ENCODE data around the gene TBKBP1.

TBKBP1 gene

DNA sequence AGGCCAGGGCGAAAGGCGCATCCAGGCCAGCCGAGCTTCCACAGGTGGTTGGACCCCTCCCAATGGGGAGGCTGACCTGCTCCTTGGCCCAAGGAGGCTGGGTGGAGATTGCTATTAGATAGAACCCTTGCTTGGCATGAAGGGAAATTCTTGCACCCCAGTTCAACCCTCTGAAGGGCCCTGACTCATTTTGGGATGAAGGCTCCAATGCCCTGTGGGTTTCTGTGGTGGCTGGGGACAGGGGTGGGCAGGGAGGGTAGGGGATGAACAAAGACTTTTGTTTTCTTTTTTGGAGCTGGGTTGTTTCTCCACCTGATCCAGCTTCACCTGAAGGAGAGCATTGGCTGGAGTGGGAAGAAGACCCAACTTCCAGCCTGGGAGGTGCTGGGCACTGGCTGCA is 22.4 kb downstream of the TBKBP1 start:
- no peak for DNase-seq

DNA sequence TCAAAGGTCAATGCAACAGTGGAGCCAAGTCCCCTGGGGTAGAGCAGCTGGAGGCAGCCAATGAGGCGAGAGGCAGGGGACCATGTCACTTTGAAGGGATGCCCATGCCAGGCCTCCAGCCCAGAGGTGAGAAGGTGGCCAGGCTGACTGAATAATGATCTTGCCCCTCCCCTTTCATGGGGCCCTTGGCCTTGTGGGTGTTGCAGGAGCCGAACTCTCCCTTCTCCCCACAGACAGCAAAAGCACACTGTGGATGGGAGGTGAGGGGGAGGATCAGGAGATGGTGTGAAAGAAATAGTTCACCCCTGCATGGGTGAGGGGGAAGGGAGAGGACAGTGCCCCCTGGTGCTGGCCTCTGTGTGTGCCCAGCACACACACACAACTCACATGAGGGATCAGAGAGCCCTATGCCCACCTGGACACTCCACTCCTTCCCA is 23.3 kb downstream of the TBKBP1 start:
- no peak for DNase-seq

DNA sequence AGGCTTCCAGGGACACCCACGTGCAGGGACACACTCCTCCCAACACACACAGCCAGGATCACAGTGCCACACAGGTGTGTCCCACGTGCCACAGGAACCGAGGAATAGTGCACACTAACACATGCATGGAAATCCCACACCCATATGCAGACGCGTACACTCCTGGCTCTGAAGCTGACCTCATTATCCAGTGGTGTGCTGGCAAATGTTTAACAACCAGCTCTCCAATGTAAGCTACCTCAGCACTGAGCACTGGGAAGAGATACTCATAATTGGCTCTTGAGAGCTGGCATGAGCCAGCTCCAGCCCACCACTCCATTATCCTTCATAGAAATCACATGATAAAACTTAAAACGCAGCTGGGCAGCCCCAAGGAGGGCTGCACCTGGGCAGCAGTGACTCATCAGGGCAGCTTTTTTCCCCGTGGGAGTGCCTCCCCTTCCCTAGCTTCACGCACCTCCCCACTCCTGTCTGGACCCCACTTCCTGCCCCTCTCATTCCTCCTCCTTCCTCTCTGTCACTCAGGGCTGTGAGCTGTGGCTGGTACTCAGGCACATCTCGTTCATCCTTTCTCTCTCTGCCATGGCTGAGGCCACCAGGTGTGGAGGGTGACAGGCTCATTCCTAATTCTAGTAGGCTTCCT is 24.1 kb downstream of the TBKBP1 start:
- DNase-seq = no peak

DNA sequence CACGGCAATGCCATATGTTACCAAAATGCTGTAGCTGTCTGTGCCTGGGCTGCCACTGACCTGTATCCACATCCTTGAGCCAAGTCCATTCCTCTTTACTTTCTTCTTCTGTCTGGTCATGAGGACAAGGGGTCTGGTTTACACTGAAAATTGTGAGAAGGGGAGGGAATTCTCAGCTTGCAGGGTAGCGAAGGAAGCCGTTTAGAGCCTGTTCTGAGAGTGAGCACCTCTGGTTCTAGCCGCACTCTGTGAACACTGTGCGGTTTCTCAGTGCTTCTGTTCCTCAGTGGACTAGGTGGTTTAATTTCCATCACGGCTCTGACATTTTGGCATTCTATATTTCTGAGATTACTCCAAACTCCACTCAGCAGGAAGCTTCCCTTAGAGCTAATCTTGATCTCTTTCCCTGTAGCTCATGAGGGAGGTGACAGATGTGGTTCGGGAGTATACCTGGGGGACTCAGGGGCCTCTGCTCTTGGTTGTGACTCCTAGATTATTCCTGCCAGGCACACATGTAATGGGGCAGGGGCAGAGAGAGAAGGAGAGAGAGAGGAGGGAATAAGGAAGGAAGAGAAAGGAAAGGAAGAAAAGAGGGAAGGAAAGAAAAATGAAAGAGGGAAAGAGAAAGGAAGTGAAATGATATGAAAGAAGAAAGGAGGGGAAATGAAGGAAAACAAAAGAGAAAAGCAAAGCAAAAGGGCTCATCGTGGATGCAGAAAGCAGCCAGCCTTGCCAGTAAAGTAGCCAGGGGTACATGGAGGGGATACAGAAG is 24.9 kb downstream of the TBKBP1 start:
- DNase-seq = no peak

DNA sequence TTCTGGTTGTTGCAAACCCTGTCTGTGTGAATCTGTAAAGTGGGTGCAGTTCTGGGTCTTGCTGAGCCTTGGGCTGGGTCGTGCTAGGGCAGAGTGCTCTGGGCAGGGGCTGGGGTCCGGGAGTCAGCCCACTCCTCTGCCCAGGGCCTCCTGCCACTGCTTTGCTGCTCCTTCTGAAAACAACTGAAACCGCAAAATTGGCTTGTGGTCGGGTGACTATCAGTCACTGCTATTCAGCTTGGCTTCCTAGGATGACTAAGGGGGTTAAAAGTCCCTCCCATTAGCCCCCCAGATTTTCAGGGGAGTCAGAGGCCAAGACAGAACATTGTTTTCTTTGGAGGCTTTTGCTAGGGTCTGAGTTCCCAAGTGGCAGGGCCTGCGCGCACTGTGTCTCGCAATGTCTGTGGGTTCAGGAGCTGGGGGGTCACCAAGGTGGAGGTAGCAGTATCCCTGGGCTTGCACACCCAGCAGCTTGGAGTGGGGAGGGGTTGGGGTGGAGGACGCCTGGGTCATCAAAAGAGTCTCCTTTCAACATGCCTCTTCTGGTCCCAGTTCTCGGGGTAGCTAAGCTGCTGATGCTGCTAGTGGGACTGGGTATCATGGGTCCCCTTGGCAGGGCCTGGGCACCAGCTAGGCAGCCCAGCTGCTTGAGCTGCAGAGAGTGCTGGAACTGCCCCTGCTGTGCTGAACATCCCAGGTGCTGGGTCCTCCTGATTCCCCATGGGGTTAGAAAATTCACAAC is 25.6 kb downstream of the TBKBP1 start:
- DNase-seq = no peak

DNA sequence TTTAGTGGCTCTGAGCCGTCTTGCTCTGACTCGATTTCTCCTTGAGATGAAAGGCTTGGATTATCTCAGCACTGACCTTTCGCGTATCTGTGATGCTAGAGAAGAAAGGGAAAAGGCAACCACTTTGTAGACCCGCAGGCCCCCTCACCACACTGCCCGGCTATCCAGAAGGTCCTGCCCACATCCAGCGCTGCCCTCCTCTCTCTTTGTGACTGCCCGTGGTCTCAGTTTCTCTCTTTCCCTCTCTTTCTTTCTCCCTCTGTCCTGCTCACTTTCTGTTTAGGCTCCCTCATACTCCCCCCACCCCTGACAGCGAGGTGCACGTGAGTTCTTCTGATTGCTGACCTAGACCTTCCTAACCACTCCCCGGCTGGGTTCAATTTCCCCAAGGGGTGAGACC is 26.2 kb downstream of the TBKBP1 start:
- DNase-seq = no peak

DNA sequence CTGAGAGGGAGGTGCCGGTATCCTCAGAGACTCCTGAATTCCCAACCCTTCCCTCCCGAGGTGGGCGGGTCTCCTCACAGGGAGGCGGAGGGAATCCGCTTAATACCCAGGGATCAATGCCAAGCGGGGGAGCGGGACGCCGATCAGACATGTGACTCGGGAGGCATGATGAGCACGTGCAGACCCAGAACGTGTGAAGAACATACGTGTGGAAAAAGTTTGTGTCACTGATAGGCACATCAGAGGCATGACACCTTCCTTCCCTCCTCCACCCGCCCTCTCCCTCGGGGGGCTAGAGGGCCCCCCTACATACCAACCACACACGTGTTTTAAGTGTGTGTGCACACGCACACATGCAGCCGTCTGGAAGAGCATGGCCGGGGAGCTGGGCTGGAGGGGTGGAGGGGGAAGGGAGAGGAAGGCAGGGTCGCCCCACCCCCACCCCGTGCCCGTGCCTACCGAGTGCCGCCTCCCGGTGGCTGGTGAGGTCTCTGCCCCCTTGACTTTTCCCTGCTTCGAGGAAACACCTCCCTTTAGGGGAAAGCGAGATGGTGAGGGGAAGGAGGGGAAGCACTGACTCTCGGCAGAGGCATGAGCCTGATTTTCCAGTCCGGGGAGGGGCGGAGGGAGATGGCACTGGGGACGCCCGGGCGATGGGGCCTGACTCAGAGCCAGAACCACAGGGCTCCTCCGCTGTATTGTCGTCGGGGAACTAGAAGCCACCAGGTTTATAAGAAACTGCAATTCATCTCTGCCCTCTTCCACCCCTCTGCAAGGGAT is 27.0 kb downstream of the TBKBP1 start:
- no peak for DNase-seq

DNA sequence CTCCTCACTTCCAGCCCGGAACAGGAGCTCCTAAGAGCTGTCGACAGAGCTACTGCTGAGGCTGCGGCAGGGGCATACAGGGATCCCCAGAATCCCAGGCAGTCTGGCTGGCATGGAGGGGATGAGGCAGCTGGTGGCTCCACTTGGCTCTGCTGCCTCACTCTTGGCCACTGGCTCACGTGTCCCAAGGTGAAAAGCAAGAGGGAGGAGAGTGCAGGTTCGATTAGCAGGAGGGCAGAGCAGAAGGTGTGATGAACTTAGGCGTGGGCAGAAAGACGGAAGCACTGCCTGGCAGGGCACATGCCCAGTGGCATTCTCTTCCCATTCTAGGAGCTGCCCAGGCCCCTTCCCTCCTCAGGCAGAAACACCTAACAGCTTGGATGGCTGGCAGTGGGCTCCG is 27.8 kb downstream of the TBKBP1 start:
- no peak for DNase-seq

DNA sequence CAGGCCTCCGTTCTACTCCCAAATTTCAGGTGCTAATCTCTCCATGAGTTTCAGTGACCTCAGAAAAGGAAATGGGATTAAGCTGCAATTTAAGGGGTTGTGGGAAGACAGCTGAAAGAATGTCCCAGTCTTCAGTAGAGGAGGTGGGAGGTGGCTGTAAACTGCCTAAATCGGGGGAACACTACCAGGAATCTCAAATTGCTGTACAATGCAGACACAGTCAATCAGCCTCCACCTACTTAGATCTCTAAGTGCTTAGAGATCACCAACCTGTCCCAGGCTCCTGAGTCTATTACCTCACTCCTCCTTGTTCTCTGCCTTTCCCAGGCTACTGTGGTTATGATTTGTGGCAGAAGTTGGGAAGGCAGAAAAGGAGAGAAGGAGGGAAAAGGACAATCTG is 30.7 kb downstream of the TBKBP1 start:
- no peak for DNase-seq

DNA sequence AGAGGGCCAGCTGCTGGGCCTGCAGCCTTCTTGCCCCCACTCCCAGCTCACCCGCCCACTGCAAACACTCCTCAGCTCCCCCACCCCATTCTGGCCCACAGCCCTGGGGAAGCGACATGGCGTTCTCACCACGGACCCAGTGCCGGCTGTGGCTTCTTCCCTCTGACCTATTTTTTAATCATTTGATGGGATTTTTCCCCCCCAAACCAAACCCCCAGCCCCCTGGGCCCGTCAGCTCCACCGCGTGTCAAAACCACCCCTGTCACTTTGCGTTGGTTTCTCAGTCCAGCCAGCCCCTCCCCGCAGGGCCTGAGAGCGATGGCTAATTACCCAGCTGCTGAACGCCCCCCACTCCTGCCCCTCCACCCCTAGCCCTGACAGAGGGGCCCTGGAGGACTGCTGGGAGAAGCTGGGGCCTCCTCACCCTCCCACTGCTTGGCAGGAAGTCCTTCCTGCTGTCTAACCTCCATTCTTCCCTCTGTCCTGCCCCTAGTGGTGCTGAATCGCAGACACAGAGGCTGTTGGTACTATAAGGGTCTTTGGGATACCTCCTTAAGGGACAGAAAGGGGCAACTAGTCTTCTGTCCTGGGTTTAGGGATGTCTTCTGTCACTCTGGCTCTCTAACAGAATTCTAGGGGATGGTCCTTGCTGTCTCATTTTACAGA is 31.6 kb downstream of the TBKBP1 start:
- DNase-seq = no peak

DNA sequence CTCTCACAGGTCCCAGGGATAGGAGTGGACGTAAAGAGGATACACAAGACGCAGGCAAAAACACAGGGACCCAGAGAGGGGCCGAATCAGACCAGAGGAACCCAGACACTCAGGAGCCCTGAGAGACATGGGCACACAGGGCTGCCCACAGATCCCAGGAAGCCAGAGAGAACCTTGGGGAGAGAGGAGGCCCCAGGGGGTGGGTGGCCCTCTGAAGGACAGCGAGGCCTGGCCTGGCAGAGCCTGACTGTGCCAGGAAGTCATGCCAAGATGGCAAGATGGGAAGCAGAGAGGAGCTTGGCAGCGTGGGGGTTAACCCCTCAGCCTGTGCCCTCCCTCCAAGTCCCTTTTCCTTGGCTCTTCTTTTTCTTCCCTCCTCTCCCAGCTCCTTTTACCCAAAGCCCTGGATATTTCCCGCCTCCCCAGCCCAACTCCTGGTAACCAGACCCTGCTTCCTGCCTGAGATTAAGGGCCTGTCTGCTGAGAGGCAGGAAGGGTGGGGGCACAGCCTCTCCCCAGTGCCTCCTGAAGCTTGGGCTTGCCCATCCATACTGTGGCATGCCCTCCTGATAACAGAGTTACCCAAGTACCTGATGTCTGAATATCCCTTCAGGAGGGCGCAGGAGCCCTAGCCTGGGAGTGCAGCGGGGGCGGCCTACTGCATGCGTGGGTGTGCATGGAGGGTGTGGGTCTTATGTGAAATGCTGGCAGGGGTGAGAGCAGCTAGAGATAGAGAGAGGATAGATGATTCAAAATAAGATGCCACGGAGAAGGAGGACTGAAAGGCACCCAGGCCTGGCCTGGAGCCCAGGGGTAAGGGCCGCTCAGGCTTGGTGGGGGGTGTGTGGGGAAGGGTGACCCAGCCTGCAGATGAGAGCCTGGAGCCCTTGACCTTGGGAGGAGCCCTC is 33.1 kb downstream of the TBKBP1 start:
- no peak for DNase-seq

DNA sequence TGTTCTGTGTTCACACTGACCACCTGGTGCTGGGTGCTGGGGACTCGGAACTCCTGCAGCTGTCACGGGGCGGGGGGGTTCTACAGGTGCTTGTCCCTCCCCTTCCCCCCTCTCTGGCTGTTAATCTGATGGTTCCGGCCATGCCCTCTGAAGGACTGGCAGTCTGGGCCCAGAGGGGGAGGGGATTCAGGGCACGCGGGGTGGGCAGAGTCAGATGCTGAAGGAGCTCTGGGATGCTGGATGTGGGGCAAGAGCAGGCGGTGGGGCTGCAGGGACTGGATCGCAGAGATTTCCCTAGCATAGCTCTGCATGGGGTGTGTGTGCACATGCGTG is 33.7 kb downstream of the TBKBP1 start:
- DNase-seq = no peak

DNA sequence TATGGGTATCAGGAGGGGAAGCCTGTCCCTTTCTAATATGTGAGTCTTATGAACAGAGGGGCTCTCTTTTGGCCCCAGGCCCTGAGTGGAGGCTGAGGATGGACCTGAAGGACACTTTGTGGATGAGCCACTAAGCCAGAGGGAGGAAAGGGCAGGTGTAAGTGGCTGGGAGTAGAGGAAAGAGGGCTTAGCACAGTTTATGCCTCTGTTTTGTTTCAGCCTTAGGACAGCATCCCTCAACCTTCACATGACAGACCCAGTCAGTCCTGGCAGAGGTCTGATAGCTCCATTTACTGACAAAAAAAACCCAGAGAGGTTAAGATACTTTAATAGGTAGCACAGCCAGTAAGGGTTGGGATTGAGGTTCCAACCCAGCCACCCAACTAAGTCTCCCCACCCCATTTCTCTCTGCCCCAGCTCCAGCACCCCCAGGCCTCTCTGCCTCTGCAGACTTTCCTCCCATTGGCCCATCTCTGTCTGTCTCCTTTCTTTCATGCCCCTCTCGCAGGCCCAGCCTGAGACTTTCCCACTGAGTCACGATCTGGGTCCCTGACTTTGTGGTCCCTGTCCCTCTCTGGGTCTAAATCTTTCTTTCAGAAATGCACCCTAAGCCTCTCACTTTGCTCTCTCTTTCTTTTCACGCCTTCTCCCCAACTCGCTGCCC is 34.4 kb downstream of the TBKBP1 start:
- DNase-seq = no peak

DNA sequence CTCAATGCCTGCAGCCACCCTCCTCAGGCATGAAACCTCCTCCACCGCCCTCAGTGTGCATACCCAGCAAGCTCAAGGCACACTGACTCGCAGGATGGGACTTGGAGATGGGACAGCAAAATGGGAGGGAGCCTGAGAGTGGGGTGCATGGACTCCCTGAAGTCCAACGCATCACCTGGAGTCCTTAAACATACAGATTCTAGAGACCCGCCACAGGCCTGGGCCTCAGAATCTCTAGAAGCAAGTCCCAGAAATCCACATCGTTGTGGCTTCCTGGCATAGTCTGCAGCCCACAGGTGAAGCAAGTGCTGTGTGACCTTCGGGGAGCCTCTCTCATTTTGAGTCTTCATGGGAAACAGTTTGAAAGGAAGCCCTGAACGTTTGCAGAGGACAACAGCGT is 35.5 kb downstream of the TBKBP1 start:
- no peak for DNase-seq

DNA sequence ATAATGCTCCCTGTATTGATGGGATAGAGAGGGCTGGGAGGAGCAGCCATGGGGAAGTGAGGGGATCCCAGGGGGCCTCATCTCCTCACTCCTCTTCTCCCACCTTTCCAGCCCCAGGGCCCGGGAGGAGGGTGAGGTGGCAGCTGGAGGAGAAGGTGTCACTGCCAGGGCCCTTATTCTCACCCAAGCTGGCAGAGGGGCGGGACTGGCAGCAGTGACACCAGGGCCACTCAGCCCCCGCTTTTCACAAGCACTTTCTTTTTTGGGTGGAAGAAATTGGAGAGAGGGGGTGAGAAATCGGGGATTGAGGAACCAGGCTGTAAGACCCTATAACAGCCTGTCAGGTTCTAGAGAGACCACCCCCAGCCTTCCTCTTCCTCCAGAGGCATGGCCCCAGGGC is 36.7 kb downstream of the TBKBP1 start:
- peak; percentile 20 for DNase-seq

DNA sequence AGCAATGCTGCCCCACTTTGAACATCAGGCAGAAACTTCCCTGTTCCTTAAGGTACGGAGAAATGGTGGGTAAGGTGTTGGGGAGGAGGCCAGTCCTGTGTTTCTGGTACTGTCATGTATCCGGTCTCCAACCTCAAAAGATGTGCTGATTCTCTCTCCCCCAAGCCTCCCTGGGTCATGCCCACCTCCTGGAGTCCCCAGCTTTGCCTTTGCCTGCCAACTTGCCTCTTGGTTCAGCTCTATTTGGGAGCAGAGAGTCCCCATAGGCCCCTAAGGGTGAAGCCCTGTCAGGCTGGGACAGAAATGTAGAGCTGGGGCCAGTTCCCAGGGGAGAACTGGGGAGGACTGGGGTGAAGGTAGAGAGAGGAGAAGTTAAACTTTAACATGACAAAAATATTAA is 37.4 kb downstream of the TBKBP1 start:
- DNase-seq = peak; percentile 21

DNA sequence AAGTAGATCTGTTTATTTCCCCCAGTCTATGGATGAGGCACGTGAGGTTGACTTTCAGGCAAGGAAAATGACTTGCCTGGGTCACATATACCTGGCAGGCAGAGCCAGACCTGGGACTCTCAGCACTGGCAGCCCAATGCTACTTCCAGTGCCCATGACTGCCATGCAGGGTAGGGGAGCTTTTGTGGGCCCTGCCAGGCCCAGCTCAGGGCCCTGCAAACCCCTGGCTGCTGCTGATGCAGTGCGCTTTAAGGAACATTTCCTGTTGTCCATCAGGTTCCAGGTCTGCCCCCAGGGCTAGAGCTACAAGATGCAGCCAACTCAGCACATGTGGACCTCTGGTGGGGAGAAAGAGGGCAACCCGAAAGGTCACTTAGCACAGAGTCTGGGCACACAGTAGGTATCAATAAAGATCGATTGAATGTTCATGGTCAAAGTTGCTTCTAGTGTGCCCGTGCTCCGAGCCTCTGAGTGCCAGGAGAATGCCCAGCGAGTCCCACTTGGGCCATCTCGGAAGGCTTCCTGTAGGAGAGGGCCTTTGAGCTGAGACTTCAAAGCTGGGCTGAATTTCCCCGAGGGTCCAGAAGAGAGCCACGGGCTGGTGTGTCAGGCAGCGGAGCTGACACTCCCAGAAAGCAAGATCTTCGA is 38.6 kb downstream of the TBKBP1 start:
- DNase-seq = peak; percentile 23

DNA sequence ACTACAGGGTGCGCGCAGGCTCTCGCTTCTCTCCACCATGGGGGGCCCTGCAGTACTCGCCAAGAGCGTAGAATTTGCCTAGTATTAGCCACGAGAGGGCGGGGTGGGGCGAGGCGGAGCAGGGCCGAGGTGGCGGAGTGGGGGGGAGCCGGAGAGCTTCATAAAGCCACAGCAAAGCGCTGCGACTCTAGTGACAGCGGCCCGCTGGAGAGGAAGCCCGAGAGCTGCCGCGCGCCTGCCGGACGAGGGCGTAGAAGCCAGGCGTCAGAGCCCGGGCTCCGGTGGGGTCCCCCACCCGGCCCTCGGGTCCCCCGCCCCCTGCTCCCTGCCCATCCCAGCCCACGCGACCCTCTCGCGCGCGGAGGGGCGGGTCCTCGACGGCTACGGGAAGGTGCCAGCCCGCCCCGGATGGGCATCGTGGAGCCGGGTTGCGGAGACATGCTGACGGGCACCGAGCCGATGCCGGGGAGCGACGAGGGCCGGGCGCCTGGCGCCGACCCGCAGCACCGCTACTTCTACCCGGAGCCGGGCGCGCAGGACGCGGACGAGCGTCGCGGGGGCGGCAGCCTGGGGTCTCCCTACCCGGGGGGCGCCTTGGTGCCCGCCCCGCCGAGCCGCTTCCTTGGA is 39.2 kb downstream of the TBKBP1 start, which contains the start of gene TBX21:
Gene TBX21, plus strand, starts transcription at position 190 of the 627 bp plus-strand sequence. Its CDS starts 219 bp downstream, at position 409.
- DNase-seq = peak; percentile 76

DNA sequence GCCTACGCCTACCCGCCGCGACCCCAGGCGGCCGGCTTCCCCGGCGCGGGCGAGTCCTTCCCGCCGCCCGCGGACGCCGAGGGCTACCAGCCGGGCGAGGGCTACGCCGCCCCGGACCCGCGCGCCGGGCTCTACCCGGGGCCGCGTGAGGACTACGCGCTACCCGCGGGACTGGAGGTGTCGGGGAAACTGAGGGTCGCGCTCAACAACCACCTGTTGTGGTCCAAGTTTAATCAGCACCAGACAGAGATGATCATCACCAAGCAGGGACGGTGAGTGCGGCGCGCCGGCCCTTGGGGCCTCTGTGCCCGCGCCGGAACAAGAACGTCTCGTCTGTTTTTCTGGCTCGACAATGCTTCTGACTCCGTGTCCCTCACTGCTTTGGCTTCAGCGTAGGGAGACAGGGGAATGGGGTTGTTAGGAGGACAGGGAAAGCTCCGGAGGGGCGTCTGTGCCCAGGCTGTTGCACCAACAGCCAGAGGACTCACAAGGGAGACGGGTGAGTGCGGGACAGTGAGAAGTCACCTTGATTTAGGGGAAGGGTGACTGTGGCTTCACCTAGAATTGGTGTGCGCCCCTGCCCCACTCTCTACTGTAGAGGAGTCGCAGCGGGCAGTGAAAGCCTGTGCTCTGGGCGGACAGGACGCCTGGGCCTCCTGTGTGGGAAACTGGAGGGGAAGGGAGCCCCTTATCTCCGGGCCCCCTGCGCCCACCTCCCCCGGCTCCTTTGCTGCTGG is 39.9 kb downstream of the TBKBP1 start:
- peak; percentile 33 for DNase-seq
